GM19351 (cell line): ENCODE results near the gene NME9.

ENCODE experiments used
- ATAC-seq: cut with Tn5 transposase; IDR thresholded peaks from one replicate; pipeline ENCODE4 v1.9.1; 2021; ENCODE audit warnings: mild to moderate bottlenecking, moderate library complexity; ENCODE audit not compliant: unreplicated experiment

The NME9 gene

GRCh38 chr3:138284957-138285477, 44.6 kb downstream of the NME9 start:
- ATAC-seq: no peak

GRCh38 chr3:138284079-138284478, 45.6 kb downstream of the NME9 start:
- no peak for ATAC-seq

DNA sequence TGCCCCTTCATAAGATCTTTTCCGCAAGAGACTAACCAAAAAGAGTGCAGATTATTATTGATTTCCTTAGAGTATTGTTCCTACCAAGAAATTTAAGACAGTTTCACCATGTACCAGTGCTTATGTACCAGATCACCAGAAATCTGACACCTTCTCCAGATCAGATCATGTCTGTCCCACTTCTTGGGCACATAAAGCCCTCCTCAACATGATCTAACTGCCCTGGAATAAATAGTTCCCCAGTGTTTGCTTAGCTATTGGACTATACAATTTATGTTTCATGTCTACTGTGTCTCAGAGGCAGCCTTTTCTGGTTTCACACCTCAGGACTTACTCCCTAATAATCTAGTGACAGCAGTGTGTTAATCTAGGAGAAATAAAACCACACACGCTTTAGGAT, 46.8 kb downstream of the NME9 start:
- ATAC-seq: no peak

GRCh38 chr3:138281561-138281960, 48.1 kb downstream of the NME9 start:
- no peak for ATAC-seq

DNA sequence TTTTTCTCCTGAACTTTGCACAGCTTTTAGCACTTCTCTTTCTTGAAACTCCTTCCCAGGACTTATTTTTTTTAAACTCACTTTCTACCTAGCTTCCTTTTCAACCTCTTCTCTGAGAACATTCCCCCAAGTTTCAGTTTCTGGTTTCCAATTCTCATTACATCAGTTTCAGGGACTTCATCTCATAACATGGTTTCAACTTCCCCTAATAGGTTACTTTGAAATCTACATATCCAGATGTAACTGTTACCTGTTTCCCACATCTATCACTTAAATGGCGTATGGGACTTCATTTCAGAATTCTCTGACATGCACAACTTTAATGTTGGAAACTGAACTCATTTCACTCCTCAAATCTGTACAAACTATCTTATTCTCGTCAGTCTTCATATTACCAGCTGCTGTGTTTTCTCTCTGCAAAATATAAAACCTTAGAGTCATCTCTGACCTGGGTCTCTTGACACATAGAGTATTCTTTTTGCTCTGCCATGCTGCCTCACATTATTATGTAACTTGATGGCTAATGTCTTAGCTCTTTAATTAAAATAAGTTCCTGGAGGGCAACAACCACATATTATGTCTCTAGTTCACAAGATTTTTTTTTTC, 58.4 kb downstream of the NME9 start:
- peak; percentile 55 for ATAC-seq

GRCh38 chr3:138270245-138270644, 59.4 kb downstream of the NME9 start:
- ATAC-seq: no peak

DNA sequence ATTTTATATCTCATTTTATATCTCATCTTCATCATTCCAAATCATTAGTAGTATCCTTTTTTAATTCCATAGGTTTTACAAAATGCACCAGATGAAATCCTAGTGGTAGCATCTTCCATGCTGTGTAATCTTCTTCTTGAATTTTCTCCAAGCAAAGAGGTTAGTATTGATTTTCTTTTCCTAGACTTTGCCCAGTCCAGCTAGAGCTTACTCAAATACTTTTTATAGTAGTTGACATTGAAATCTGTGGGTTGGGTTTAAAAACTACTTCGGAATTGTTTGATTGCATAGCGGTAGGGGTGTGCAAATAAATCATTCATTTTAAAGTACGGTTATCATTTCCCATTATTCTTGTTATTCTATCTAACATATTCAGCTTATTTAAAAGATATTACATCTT, 62.6 kb downstream of the NME9 start:
- ATAC-seq: no peak

- ATAC-seq: no peak
Observed at GRCh38 chr3:138265745-138266144, 63.9 kb downstream of the NME9 start.

- no peak for ATAC-seq
Observed at GRCh38 chr3:138263104-138263503, 66.5 kb downstream of the NME9 start.

DNA sequence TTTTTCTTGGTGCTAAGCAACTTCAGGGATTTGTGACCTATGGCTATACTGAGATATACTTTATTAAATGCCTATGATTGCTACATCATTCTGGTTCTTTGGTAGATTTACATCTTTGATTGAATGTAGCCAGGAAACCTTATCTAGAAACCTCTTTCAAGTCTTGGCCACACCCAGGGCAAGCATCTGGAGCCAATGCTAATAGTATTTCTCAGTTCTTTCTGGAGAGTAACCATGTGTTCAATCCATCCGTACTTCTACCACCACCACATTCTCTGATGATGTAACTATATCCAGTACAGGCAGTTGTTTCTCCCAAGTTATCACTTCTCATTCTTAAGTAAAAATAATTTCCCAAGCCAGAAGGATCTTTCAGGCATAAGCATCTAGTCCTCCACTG, 69.0 kb downstream of the NME9 start:
- no peak for ATAC-seq

GRCh38 chr3:138259126-138259525, 70.5 kb downstream of the NME9 start:
- no peak for ATAC-seq

GRCh38 chr3:138257986-138258385, 71.7 kb downstream of the NME9 start:
- no peak for ATAC-seq

DNA sequence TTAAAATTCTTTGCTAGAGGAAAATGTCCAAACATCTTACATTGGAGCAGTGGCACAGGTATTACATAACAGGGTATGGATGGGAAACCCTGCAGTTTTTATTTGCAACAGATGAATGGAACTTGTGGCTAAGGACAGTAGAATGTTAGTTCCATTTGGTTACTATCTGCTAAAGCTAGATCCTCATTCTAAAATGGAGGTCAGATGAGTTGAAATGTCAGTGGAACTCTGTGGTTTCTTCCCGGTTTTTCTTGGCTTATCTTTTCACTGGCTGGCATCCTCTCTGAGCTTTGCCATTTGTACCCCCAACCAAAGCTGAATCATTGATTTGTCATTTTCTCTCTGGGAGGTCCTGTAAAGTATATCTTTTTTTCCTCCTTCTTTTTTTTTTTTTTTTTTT, 73.6 kb downstream of the NME9 start:
- no peak for ATAC-seq

- no peak for ATAC-seq
Observed at GRCh38 chr3:138254216-138254615, 75.4 kb downstream of the NME9 start.

GRCh38 chr3:138253609-138254008, 76.0 kb downstream of the NME9 start:
- ATAC-seq: no peak
